Stromal cell of bone marrow (primary cell): ENCODE results near the gene PTPRS.

Experiments
- DNase-seq: peaks from one replicate; pipeline ENCODE4 v3.0.0-alpha.2; 2012; ENCODE audit warnings: low read depth

The PTPRS gene

GRCh38 chr19:5354403-5354802 lies 13.8 kb upstream of the PTPRS start:
- no peak for DNase-seq

GRCh38 chr19:5352229-5352763 lies 11.7 kb upstream of the PTPRS start:
- DNase-seq = no peak

GRCh38 chr19:5351731-5352228 lies 11.2 kb upstream of the PTPRS start:
- no peak for DNase-seq

GRCh38 chr19:5349041-5349440 lies 8.4 kb upstream of the PTPRS start:
- no peak for DNase-seq

DNA sequence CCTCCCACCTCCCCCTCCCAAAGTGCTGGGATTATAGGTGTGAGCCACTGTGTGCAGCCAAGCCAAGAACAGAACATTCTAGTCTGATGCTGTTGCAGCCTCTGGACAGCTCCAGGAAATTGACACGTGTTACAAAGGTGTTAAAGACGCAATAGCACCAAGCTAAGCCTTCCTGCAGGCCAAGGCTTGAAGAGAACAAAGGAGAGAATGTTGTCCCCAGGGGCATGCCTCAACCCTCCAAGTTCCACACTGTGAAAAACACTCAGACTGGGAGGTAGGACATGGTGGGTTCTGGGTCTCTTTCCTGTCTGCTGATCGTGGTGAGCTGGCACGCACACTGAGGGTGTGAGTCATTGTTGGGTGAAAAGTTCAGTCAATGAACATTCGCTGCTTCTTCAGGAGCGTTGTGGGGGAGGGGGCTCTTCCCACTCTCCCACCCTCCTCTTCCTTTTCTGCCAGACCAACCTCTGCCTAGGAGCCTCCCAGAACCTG lies 5.3 kb upstream of the PTPRS start:
- peak; percentile 26 for DNase-seq

- no peak for DNase-seq
Measured at GRCh38 chr19:5343848-5344247, 3.2 kb upstream of the PTPRS start.

DNA sequence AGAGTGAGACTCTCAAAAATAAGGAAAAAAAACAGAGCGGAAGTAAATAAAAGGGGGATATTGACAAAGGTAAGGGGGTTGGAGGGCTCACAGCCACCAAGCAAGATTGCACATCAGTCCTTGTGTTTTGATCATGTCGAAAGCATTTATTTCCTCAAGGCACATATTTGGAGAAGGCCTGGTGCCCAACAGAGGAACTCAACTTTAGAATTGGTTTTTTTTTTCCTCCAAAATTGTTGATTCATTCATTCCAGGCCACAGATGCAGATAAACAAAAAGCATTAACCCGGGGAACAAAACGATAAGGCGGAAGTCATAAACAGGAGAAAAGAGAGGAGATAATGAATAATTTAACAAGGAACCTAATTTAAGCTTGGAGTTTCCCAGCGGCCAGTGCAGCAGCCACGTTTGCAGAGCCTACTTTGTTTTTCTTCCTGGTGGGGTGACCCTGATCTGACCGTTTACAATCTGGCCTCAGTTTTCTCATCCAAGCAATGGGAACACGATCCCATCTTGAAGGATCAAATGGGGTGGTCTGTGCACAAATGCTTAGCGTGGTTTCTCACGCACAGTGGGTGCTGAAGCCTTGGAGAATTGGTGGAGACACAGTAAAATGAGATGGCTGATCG lies 2.1 kb upstream of the PTPRS start:
- DNase-seq = no peak

DNA sequence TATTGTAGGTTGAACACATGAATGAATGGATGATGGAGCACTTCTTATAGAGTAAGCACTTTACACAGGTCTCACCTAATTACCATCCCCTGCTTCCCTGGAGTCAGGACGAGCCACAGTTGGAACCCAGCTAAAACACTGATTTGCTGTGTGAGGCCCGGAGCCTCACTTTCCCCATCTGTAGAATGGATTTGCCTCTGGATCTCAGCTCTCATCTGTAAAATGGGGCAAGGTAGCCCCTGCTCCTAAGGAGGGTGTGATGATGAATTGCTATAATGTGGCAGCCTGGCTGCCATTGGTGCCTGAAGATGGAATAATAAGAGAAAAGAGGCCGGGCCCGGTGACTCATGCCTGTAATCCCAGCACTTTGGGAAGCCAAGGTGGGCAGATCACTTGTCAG lies 1.4 kb upstream of the PTPRS start:
- no peak for DNase-seq

- DNase-seq = no peak
Measured at GRCh38 chr19:5341448-5341820, 822 bp upstream of the PTPRS start.

DNA sequence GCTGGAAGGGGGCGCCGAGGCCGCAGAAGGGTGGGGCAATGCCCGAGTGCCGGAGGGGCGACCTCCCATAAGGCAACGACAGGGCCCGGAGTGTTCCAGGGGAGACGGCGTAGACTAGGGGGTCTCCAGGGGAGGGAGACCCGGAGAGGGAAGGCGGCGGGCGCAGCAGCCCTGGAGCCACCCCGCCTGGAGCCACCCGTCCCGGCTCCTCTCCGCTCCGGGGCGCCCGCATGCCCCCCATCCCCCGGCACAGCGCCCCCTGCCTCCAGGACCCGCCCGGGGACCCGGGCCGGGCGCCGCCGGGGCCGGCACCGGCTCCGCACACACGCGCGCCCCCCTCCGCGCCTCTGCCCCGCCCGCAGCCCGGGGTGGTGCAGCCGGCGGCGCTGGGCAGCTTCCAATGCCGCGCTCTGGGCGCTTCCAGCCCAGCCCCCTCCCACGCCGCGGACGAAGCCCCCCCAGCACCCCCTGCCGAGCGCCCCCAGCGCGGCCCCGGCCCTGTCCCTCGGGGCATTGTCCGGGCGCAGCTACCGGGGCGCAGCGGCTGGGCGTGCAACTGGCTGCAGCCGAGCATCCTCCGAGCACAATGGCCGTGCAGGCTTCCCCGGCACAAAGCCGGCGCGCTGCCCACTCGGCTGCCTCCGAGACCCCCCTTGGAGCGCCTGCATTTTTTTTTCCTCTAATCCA lies 519 bp downstream of the PTPRS start:
- no peak for DNase-seq

- DNase-seq = no peak
Measured at GRCh38 chr19:5339198-5339949, 1.2 kb downstream of the PTPRS start.

- no peak for DNase-seq
Measured at GRCh38 chr19:5338656-5339197, 1.9 kb downstream of the PTPRS start.

DNA sequence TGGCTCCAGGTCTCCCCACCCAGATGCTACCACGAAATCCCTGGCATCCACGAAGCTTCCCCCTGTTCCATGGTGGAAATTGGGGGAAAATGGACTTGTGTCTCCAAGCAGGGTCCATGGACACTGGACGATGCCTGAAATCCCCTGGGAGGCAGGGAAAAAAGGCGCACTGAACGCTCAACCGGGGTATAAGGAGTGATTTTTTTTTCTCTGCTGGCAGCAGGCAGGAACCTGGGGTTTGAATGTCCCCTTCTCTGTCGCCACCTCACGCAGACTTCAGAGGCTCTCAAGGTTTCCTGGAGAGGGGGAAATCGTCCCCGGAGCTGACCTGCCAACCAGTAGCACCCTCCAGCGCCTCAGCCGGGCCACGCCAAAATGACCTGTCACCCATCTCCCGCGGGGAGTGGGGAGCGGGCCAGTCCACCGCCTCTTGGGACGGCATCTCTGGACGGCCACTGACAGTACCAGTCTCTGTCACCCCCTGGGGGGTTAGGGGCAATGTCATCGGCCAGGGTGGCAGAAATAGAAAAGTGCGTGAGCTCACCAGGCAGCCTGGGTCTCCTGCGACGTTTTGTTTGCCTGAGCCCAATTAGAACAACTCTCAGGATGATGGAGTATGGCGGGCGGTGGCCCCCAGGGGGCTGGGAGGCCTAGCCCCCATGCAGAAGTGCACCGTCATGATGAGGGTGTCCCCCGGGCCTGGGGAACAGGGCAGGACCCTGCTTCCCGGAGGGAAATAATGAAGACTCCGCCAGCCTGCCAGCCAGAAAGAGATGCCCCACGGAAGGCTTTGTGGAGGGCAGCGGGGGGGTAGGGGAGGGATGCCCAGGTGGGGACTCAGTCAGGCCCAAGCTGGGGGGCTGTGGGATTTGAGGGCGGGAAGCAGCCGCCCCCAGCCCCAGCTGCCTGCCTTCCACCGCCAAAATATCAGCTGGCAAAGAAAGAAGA lies 2.6 kb downstream of the PTPRS start:
- no peak for DNase-seq

- DNase-seq = no peak
Measured at GRCh38 chr19:5337126-5337525, 3.5 kb downstream of the PTPRS start.

GRCh38 chr19:5336195-5336965 lies 4.2 kb downstream of the PTPRS start:
- no peak for DNase-seq

DNA sequence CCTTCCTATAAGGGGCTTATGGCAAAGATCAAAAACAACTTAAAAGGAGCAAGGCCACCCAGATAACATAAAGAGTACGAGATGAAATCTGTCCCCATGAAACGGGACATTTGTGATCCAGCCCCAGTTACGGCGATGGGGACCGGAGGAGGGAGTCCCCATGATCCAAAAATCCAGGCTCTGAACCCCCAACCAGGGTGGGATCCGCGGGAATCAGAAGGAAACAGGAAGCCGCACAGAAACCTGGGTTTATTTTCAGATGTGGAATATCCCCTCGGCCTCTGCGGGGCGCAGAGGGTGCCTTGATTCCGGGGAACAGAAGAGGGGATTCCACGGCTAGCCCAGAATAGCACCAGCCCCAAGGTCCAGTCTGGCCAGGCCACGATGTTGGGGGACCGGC lies 5.0 kb downstream of the PTPRS start:
- no peak for DNase-seq

- DNase-seq = no peak
Measured at GRCh38 chr19:5334824-5335500, 5.7 kb downstream of the PTPRS start.

DNA sequence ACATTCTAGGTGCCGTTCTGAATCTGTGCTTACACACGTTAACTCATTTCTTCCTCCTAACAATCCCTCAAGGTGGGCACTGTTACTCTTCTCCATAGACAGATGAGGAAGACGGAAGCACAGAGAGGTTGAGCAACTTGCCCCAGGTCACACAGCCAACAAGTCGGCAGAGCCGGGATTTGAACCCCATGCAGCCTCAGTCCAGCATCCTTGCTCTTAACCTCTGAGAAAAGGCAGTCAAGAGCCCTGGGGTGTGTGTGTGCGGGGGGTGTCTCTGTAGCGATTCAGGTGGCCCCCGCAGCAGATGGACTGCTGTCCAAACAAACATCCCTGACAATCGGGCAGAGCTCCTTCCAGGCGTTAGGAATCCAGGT lies 6.3 kb downstream of the PTPRS start:
- DNase-seq = no peak

DNA sequence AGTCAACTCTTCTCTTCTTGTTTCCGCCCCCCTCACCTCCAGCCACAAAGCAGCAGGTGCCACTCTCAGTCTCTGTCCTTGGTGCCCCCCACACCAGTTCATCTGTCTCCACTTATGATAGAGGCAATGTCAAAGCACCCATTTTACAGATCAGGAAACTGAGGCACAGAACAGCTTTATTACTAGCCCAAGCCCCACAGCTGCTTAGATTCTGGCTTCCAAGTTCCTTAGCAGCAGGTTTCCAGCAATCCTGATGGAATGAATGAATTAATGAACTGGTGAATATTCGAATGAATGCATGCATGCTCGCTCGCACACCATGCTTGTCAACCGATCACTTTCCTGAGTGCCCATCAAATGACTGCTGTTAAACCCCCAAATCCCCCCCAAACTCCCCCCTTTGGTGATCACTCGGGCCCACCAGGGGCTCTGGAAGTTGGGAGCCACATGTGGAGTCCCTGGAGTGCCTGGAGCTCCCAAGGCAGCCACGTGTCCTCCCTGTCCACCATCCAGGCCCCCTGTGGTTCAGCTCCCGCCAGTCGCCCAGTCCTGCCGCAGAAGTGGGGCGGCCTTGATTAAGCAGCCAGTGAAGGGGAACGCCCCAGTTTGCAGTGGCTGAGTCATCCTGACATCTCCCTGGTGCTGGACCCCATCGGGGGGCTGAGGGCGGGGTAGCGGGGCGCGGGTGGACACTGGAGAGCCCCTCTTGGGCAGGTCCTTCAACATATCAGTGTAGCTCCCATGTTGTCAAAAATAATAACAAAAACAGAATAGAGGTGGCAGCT lies 6.8 kb downstream of the PTPRS start:
- DNase-seq = no peak
